Stomach (tissue), 4 donors: Measurements from ENCODE around the gene RNH1.

Experiments
- POLR2A ChIP-seq, 4 donors: fragments of 450-650 bp; IDR thresholded peaks; one replicate each; pipeline ENCODE4 v1.6.1; 2016; ENCODE audit warnings: antibody characterized with exemption in 4 of 4, control low read depth in 2 of 4, mild to moderate bottlenecking in 1 of 4, moderate library complexity in 1 of 4
- POLR2AphosphoS5 ChIP-seq, 3 donors: sonication (generic); formaldehyde crosslinking; IDR thresholded peaks; one replicate each; pipeline ENCODE4 v1.6.1; 2016; ENCODE audit warnings: antibody characterized with exemption in 3 of 3
- TF ChIP-seq, protein P1 (sequence below), 7 experiments: fragments of 450-650 bp in 4 of 7; fragments of 200-600 bp in 3 of 7; sonication (generic) in 3 of 7; IDR thresholded peaks; one replicate each; pipeline ENCODE4 v1.5.1; 2016 to 2019; ENCODE audit warnings: antibody characterized with exemption in 7 of 7, control low read depth in 2 of 7, mild to moderate bottlenecking in 1 of 7

DNA sequence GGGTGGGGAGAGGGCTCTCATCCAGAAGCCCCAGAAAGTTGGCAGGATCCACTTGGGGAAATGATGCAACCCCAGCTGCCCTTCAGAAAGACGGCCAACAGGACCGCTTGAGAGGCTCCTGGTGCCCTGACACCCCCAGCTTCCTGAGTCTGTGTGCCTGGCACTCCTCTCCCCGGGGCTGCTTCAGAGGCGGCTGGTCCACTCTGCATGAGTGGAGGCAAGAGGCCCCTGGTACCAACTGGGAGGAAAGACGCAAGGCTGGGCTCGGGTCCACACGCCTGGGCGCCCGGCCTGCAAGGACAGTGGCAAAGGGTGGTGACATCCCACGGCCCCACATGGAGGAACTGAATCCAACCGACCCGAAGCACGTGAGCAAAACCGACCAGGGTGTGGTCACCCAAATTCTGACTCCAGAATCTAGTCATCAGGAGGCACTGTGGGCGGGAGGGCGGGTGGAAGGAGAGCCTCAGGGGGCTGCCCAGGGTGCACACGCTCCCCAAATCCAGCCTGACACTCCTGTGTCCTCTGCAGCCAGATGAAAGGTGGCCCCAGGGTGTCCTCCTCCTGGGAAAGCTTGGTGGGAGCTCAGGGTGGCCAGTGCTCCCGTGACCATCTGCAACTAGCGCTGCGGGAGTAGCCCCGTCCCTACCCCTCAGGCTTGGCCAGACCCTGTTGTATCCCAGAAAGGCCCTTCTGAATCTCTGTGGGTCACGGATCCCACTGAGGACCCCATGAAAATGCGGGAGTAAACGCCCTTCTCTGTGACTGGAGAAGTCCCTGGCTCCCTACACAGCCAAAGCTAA is 3.7 kb downstream of the RNH1 start:
- TF ChIP-seq, protein P1, sequence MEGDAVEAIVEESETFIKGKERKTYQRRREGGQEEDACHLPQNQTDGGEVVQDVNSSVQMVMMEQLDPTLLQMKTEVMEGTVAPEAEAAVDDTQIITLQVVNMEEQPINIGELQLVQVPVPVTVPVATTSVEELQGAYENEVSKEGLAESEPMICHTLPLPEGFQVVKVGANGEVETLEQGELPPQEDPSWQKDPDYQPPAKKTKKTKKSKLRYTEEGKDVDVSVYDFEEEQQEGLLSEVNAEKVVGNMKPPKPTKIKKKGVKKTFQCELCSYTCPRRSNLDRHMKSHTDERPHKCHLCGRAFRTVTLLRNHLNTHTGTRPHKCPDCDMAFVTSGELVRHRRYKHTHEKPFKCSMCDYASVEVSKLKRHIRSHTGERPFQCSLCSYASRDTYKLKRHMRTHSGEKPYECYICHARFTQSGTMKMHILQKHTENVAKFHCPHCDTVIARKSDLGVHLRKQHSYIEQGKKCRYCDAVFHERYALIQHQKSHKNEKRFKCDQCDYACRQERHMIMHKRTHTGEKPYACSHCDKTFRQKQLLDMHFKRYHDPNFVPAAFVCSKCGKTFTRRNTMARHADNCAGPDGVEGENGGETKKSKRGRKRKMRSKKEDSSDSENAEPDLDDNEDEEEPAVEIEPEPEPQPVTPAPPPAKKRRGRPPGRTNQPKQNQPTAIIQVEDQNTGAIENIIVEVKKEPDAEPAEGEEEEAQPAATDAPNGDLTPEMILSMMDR (IDR thresholded peaks at IDR 0.05) = no peak
- TF ChIP-seq POLR2AphosphoS5 (IDR thresholded peaks at IDR 0.05) (no peak), POLR2A (IDR thresholded peaks at IDR 0.05) (no peak)
